GM12878 (cell line): ENCODE results near the gene TFF2. TPM values are rescaled to one million over a fixed set of nuclear protein-coding genes. Genes with fewer than 3 reads are reported as not detected.

Experiments used
- ATAC-seq: fragments of 200-7000 bp; cut with Tn5 transposase; 3 replicates; pipeline ENCODE4 v1.9.1; 2020; ENCODE audit warnings: mild to moderate bottlenecking, moderate library complexity
- BruUV-seq: library from RNA; stranded (reverse); fragments of 400-500 nt; replicated peaks from 2 replicates; lab custom pipeline; 2021; lab: Mats Ljungman, UMichigan
- CTCF ChIA-PET: fragments of 300-600 bp; sonication (Branson Sonifier 250); formaldehyde crosslinking; extraction: SDS; loops from one replicate; lab custom pipeline; 2021; ENCODE audit warnings: inconsistent platforms; lab: Yijun Ruan, JAX
- POLR2A ChIA-PET: fragments of 350-600 bp; formaldehyde crosslinking; extraction: SDS; loops from one replicate; lab custom pipeline; 2021; ENCODE audit warnings: inconsistent platforms; lab: Charles Lee
- RAD21 ChIA-PET: fragments of 300-600 bp; sonication (Branson Sonifier 250); formaldehyde crosslinking; loops from one replicate; lab custom pipeline; 2023; ENCODE audit warnings: antibody characterized with exemption; ENCODE audit not compliant: unreplicated experiment; lab: Charles Lee
- SMC1A ChIA-PET: fragments of 300-600 bp; sonication (Branson Sonifier 250); formaldehyde crosslinking; loops from one replicate; lab custom pipeline; 2023; ENCODE audit not compliant: unreplicated experiment, uncharacterized antibody; lab: Charles Lee
- DNase-seq: peaks from one replicate; pipeline ENCODE4 v3.0.0-alpha.2; 2011; ENCODE audit warnings: low read depth, low spot score
- FAIRE-seq: peaks from 3 replicates; lab custom pipeline; 2011; peaks lifted over from hg19 to GRCh38; lab: Jason Lieb, UNC
- H2AFZ ChIP-seq: 2 replicates; pipeline ENCODE4 v1.6.0; 2011; ENCODE audit warnings: low read depth, low read length, control low read depth; ENCODE audit not compliant: control insufficient read depth
- H3K27ac ChIP-seq: 2 replicates; pipeline ENCODE4 v1.5.1; 2011; ENCODE audit warnings: control low read depth; ENCODE audit not compliant: control insufficient read depth, insufficient read depth
- H3K27me3 ChIP-seq, 2 experiments: replicated peaks in 1 of 2; 2 replicates each; pipeline versions ENCODE4 v1.6.0 to v1.6.1; 2011; ENCODE audit warnings: low read length in 1 of 2; ENCODE audit not compliant: control insufficient read depth in 2 of 2, insufficient read depth in 2 of 2
- H3K36me3 ChIP-seq, 2 experiments: 2 replicates each; pipeline ENCODE4 v1.5.1; 2011; ENCODE audit warnings: low read length in 1 of 2; ENCODE audit not compliant: control insufficient read depth in 2 of 2, insufficient read depth in 2 of 2
- H3K4me1 ChIP-seq: 2 replicates; pipeline ENCODE4 v1.6.1; 2011; ENCODE audit warnings: mild to moderate bottlenecking, low read length, moderate library complexity, mixed read lengths; ENCODE audit not compliant: control insufficient read depth, insufficient read depth
- H3K4me2 ChIP-seq: 2 replicates; pipeline ENCODE4 v1.6.0; 2011; ENCODE audit warnings: control low read depth; ENCODE audit not compliant: control insufficient read depth, insufficient read depth
- H3K4me3 ChIP-seq: fragments of 200-600 bp; sonication (generic); 2 replicates; pipeline ENCODE4 v1.5.1; 2016
- H3K79me2 ChIP-seq: 2 replicates; pipeline ENCODE4 v1.6.0; 2011; ENCODE audit warnings: low read length; ENCODE audit not compliant: control insufficient read depth, insufficient read depth
- H3K9ac ChIP-seq: 2 replicates; pipeline ENCODE4 v1.8.0; 2011; ENCODE audit warnings: low read length, control low read depth, mixed read lengths; ENCODE audit not compliant: control insufficient read depth, insufficient read depth
- H3K9me3 ChIP-seq: replicated peaks from 3 replicates; pipeline ENCODE4 v1.5.1; 2011; ENCODE audit warnings: mild to moderate bottlenecking, low read length; ENCODE audit not compliant: control insufficient read depth, insufficient read depth
- H4K20me1 ChIP-seq: 2 replicates; pipeline ENCODE4 v1.6.0; 2011; ENCODE audit not compliant: control insufficient read depth, insufficient read depth
- CHD1 ChIP-seq: IDR thresholded peaks from 2 replicates; pipeline ENCODE4 v1.6.1; 2012; ENCODE audit warnings: low read depth, low read length, improper control_type of control experiment
- ESRRA ChIP-seq: IDR thresholded peaks from 2 replicates; pipeline ENCODE4 v1.6.1; 2012; ENCODE audit warnings: mild to moderate bottlenecking, low read length, improper control_type of control experiment
- MEF2B ChIP-seq: fragments of 450-650 bp; IDR thresholded peaks from 2 replicates; pipeline ENCODE4 v1.6.1; 2018; ENCODE audit warnings: mild to moderate bottlenecking, moderate library complexity; ENCODE audit not compliant: partially characterized antibody, poor library complexity, severe bottlenecking
- MLLT1 ChIP-seq: fragments of 450-650 bp; IDR thresholded peaks from 2 replicates; pipeline ENCODE4 v1.6.1; 2016; ENCODE audit warnings: mild to moderate bottlenecking
- PKNOX1 ChIP-seq: fragments of 450-650 bp; IDR thresholded peaks from 2 replicates; pipeline ENCODE4 v1.6.1; 2016; ENCODE audit warnings: mild to moderate bottlenecking
- RAD51 ChIP-seq: fragments of 450-650 bp; IDR thresholded peaks from 2 replicates; pipeline ENCODE4 v1.6.1; 2016; ENCODE audit warnings: moderate library complexity, mild to moderate bottlenecking, inconsistent platforms
- SMAD1 ChIP-seq: fragments of 450-650 bp; IDR thresholded peaks from 2 replicates; pipeline ENCODE4 v1.6.1; 2018; ENCODE audit warnings: mild to moderate bottlenecking, low read depth; ENCODE audit not compliant: partially characterized antibody
- USF1 ChIP-seq: IDR thresholded peaks from 2 replicates; pipeline ENCODE4 v1.6.1; 2011; ENCODE audit warnings: borderline replicate concordance, low read depth, mild to moderate bottlenecking, moderate library complexity, mixed read lengths, low read length; ENCODE audit not compliant: insufficient read depth; ENCODE audit errors: extremely low read length
- WRNIP1 ChIP-seq: IDR thresholded peaks from 2 replicates; pipeline ENCODE4 v1.6.1; 2011; ENCODE audit warnings: low read depth, low read length, improper control_type of control experiment, borderline replicate concordance
- ZNF207 ChIP-seq: fragments of 450-650 bp; IDR thresholded peaks from 2 replicates; pipeline ENCODE4 v1.6.1; 2014; ENCODE audit warnings: antibody characterized with exemption, mild to moderate bottlenecking, borderline replicate concordance
- ZNF384 ChIP-seq: IDR thresholded peaks from 2 replicates; pipeline ENCODE4 v1.6.1; 2012; ENCODE audit warnings: low read depth, mild to moderate bottlenecking, low read length, improper control_type of control experiment, borderline replicate concordance
- WGBS: methylation state at CpG from one replicate; pipeline ENCODE4 v1.1.6; 2016; ENCODE audit warnings: low lambda C conversion rate; ENCODE audit not compliant: insufficient replicate concordance, insufficient coverage; ENCODE audit errors: missing lambda C conversion rate; 5-methylcytosine and 5-hydroxymethylcytosine counted together
- in situ Hi-C: fragments of 300-500 bp; cut with MboI; formaldehyde crosslinking; loops from 9 replicates; pipeline ENCODE4 v1.14.3; 2018; ENCODE audit warnings: mixed read lengths
- intact Hi-C: fragments of 100-400 bp; cut with micrococcal nuclease; formaldehyde crosslinking; loops from one replicate; pipeline ENCODE4 v1.14.2; 2022; ENCODE audit not compliant: unreplicated experiment
- polyA plus RNA-seq, 11 experiments: library from polyadenylated mRNA; depleted of rRNA in 4 of 11; unstranded in 6 of 11; stranded (reverse) in 5 of 11; fragments of >200 nt; fragmentation: Nextera tagmentation in 4 of 11; fragmentation: Illumina TruSeq in 1 of 11; extraction: Ambion mirVana in 4 of 11; extraction: Trizol in 1 of 11; gene quantifications; 1 replicate in 1 of 11; 2 replicates in 10 of 11; pipeline versions ENCODE4 v1.2.1 to v1.2.3, GENCODE V29; 2011 to 2016; ENCODE audit warnings: inconsistent platforms in 2 of 11, missing spikeins in 2 of 11, low read depth in 1 of 11
- total RNA-seq, 4 experiments: library from RNA; depleted of rRNA in 3 of 4; stranded (reverse); fragments of >200 nt in 3 of 4; fragmentation: Illumina TruSeq in 1 of 4; extraction: Trizol in 1 of 4; gene quantifications; 2 replicates each; pipeline versions ENCODE4 v1.2.1 to v1.2.3, GENCODE V29; 2013 to 2021
- TF ChIP-seq, protein P1 (sequence below): fragments of 450-650 bp; IDR thresholded peaks from 2 replicates; pipeline ENCODE4 v1.6.1; 2017; ENCODE audit warnings: low read depth, mild to moderate bottlenecking, moderate library complexity
- TF ChIP-seq, protein P2 (sequence below): fragments of 450-650 bp; formaldehyde crosslinking; IDR thresholded peaks from 2 replicates; pipeline ENCODE4 v1.5.0; 2022; ENCODE audit warnings: mild to moderate bottlenecking, missing genetic modification characterization

The TFF2 gene
- total and polyA plus RNA-seq, 10 of the 15 experiments (the other 5 are each of a cell fraction or from before 2014, with no cell fraction given), result 0.56 TPM; not detected in 9

DNA sequence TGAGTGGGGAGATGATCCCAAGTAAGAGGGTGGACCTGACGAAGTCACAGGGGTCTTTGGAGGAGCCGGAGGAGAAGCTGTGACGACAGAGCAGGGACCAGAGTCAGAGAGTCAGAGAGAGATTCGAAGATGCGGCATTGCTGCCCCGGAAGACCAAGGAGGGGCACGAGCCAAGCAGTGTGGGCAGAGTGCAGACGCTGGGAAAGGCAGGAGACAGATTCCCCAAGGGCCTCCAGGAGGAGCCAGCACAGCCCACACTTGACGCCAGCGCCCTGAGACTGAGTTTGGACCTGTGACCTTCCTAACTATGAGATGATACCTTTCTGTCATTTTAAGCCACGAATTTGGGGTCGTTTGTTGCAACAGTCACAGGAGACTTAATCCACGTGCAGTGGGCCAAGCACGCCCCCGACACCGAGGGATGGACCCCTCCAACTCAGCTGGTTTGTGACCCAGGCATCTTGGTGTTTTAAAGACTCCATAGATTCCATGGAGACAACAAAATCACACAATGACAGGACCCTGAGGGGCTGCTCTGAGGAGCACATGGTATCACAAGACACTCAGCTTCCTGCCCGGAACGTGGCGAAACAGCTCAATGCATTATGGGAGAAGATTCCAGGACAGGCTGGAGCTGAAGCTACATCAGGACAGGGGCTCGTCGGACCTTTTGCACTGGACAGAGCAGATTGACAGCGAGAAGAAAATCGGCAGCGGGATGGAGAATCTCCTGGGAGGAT lies 26.6 kb upstream of the TFF2 start:
- H3K27me3 ChIP-seq, result no peaks in the 10 kb centered on the region
- RAD21 ChIA-PET, result interaction anchor here (1.5 to 1.6 kb wide), 2 partner anchors 10 to 16 kb away, joined by 4 read pairs; partner anchors contain the start of gene TFF1
- no peaks in the 10 kb centered on the region for H4K20me1 ChIP-seq
- no peak overlapping the region for H3K27ac ChIP-seq
- no peaks in the 10 kb centered on the region for H3K4me1 ChIP-seq
- FAIRE-seq, result no peak
- SMC1A ChIA-PET, result interaction anchor here (0.7 to 1.6 kb wide), 6 partner anchors 10 to 161 kb away, joined by 3 to 6 read pairs (median 4); no protein-coding TSS in a partner anchor
- H3K4me3 ChIP-seq, result no peak overlapping the region
- H3K79me2 ChIP-seq, result no peaks in the 10 kb centered on the region
- H3K36me3 ChIP-seq, result no peaks in the 10 kb centered on the region
- H3K9ac ChIP-seq, result no peak overlapping the region
- ATAC-seq, result no peak
- peaks cover under 1% of the 10 kb centered on the region; the same call in 2 of the 3 replicates for H3K9me3 ChIP-seq
- DNase-seq, result no peak
- in situ Hi-C loops, result loop anchor here (5.0 kb wide), 1 partner anchor 70 kb away; no protein-coding TSS in a partner anchor
- CTCF ChIA-PET, result interaction anchor here (0.6 to 3.8 kb wide), 7 partner anchors 11 to 224 kb away, joined by 3 to 15 read pairs (median 5); no protein-coding TSS in a partner anchor
- no TSS peak for BruUV-seq
- POLR2A ChIA-PET, result interaction anchor here (0.6 to 0.9 kb wide), 2 partner anchors 24 to 64 kb away, joined by 5 read pairs; no protein-coding TSS in a partner anchor
- H2AFZ ChIP-seq, result no peak overlapping the region
- no peak overlapping the region for H3K4me2 ChIP-seq
- intact Hi-C loops, result loop anchor here (5.0 kb wide), 1 partner anchor 65 kb away; no protein-coding TSS in a partner anchor
- 51% methylated on average over 24 of the region's 24 CpGs for WGBS
- TF ChIP-seq MLLT1 (no peak), USF1 (no peak), SMAD1 (no peak), ZNF207 (no peak), CHD1 (no peak), ESRRA (no peak), WRNIP1 (no peak), ZNF384 (no peak), MEF2B (no peak), RAD51 (no peak), PKNOX1 (no peak)
- TF ChIP-seq, protein P1, sequence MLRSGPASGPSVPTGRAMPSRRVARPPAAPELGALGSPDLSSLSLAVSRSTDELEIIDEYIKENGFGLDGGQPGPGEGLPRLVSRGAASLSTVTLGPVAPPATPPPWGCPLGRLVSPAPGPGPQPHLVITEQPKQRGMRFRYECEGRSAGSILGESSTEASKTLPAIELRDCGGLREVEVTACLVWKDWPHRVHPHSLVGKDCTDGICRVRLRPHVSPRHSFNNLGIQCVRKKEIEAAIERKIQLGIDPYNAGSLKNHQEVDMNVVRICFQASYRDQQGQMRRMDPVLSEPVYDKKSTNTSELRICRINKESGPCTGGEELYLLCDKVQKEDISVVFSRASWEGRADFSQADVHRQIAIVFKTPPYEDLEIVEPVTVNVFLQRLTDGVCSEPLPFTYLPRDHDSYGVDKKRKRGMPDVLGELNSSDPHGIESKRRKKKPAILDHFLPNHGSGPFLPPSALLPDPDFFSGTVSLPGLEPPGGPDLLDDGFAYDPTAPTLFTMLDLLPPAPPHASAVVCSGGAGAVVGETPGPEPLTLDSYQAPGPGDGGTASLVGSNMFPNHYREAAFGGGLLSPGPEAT, result no peak
- TF ChIP-seq, protein P2, sequence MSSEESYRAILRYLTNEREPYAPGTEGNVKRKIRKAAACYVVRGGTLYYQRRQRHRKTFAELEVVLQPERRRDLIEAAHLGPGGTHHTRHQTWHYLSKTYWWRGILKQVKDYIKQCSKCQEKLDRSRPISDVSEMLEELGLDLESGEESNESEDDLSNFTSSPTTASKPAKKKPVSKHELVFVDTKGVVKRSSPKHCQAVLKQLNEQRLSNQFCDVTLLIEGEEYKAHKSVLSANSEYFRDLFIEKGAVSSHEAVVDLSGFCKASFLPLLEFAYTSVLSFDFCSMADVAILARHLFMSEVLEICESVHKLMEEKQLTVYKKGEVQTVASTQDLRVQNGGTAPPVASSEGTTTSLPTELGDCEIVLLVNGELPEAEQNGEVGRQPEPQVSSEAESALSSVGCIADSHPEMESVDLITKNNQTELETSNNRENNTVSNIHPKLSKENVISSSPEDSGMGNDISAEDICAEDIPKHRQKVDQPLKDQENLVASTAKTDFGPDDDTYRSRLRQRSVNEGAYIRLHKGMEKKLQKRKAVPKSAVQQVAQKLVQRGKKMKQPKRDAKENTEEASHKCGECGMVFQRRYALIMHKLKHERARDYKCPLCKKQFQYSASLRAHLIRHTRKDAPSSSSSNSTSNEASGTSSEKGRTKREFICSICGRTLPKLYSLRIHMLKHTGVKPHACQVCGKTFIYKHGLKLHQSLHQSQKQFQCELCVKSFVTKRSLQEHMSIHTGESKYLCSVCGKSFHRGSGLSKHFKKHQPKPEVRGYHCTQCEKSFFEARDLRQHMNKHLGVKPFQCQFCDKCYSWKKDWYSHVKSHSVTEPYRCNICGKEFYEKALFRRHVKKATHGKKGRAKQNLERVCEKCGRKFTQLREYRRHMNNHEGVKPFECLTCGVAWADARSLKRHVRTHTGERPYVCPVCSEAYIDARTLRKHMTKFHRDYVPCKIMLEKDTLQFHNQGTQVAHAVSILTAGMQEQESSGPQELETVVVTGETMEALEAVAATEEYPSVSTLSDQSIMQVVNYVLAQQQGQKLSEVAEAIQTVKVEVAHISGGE, result no peak
